ENCODE data around the gene ARHGAP4. TPM values are rescaled to one million over a fixed set of nuclear protein-coding genes. Genes with fewer than 3 reads are reported as not detected.
A peak's percentile ranks its signal among the peaks of the same experiment; 100 is the strongest.

ARHGAP4 gene
- total and polyA plus RNA-seq, 10 of the 15 experiments (the other 5 are each of a cell fraction or from before 2014, with no cell fraction given) = 0.71 to 120 (median 44.3) TPM

DNA sequence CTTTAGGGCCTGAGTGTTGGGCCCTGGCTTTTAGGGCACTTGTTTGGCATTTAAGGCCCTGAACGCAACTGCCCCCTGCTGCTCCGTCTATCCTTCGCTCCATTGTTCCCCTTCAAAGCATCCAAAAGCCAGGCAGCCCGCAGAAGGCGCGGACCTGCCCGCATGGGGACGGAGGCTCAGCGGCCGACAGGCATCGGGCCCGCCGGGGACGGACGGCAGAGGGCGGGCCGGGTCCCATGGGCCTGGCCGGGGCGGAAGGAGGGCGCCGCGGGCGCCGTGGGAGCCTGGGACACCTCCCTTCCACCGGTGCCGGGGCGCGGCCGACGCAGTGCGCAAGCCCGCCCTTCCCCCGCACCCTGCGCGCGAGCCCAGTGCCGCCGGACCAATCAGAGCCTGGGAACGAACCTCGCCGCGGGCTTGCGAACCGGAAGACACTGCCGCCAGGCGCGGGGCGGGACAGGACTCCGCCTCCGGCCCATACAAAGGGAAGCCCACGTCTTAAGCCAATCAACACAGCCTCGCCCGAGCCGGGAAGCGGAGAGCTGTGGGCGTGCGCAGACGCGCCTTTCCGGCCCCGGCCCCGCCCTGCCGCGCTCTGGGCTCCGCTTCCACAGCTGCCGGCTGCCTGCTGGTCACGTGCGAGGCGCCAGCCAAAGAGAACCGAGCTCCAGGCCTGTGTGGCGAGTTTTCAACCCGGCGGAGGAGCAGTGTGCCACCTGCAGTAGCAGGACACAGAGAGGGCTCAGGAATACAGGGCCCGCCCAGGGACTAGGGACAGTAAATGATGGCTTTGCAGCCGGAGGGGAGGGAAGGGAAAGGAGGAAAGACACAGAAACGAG, 2.1 kb upstream of the ARHGAP4 start (continued):
- TF ChIP-seq, protein P1, sequence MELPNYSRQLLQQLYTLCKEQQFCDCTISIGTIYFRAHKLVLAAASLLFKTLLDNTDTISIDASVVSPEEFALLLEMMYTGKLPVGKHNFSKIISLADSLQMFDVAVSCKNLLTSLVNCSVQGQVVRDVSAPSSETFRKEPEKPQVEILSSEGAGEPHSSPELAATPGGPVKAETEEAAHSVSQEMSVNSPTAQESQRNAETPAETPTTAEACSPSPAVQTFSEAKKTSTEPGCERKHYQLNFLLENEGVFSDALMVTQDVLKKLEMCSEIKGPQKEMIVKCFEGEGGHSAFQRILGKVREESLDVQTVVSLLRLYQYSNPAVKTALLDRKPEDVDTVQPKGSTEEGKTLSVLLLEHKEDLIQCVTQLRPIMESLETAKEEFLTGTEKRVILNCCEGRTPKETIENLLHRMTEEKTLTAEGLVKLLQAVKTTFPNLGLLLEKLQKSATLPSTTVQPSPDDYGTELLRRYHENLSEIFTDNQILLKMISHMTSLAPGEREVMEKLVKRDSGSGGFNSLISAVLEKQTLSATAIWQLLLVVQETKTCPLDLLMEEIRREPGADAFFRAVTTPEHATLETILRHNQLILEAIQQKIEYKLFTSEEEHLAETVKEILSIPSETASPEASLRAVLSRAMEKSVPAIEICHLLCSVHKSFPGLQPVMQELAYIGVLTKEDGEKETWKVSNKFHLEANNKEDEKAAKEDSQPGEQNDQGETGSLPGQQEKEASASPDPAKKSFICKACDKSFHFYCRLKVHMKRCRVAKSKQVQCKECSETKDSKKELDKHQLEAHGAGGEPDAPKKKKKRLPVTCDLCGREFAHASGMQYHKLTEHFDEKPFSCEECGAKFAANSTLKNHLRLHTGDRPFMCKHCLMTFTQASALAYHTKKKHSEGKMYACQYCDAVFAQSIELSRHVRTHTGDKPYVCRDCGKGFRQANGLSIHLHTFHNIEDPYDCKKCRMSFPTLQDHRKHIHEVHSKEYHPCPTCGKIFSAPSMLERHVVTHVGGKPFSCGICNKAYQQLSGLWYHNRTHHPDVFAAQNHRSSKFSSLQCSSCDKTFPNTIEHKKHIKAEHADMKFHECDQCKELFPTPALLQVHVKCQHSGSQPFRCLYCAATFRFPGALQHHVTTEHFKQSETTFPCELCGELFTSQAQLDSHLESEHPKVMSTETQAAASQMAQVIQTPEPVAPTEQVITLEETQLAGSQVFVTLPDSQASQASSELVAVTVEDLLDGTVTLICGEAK (IDR thresholded peaks at IDR 0.05; ENCODE audit: borderline replicate concordance) = peak; percentile 49; the same call in 1 of the 2 replicates
- peak; percentile 61; the same call in 1 of the 2 replicates for TF ChIP-seq TAF1 (IDR thresholded peaks at IDR 0.05; ENCODE audit: borderline replicate concordance, low read depth, low read length)
- TF ChIP-seq, protein P2, sequence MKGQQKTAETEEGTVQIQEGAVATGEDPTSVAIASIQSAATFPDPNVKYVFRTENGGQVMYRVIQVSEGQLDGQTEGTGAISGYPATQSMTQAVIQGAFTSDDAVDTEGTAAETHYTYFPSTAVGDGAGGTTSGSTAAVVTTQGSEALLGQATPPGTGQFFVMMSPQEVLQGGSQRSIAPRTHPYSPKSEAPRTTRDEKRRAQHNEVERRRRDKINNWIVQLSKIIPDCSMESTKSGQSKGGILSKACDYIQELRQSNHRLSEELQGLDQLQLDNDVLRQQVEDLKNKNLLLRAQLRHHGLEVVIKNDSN (IDR thresholded peaks at IDR 0.05; ENCODE audit: borderline replicate concordance, extremely low read length, insufficient read depth, low read depth, low read length) = peak; percentile 90
- no peak for TF ChIP-seq ESRRA (IDR thresholded peaks at IDR 0.05; ENCODE audit: low read length)
- TF ChIP-seq SRF (IDR thresholded peaks at IDR 0.05; ENCODE audit: low read depth in 2 of 2, low read length in 2 of 2) = peak; percentile 52 to 53; a peak in 2 of 4 replicates
- TF ChIP-seq CHD2 (IDR thresholded peaks at IDR 0.05; ENCODE audit: borderline replicate concordance, low read depth, low read length) = peak; percentile 53
- TF ChIP-seq, protein P3, sequence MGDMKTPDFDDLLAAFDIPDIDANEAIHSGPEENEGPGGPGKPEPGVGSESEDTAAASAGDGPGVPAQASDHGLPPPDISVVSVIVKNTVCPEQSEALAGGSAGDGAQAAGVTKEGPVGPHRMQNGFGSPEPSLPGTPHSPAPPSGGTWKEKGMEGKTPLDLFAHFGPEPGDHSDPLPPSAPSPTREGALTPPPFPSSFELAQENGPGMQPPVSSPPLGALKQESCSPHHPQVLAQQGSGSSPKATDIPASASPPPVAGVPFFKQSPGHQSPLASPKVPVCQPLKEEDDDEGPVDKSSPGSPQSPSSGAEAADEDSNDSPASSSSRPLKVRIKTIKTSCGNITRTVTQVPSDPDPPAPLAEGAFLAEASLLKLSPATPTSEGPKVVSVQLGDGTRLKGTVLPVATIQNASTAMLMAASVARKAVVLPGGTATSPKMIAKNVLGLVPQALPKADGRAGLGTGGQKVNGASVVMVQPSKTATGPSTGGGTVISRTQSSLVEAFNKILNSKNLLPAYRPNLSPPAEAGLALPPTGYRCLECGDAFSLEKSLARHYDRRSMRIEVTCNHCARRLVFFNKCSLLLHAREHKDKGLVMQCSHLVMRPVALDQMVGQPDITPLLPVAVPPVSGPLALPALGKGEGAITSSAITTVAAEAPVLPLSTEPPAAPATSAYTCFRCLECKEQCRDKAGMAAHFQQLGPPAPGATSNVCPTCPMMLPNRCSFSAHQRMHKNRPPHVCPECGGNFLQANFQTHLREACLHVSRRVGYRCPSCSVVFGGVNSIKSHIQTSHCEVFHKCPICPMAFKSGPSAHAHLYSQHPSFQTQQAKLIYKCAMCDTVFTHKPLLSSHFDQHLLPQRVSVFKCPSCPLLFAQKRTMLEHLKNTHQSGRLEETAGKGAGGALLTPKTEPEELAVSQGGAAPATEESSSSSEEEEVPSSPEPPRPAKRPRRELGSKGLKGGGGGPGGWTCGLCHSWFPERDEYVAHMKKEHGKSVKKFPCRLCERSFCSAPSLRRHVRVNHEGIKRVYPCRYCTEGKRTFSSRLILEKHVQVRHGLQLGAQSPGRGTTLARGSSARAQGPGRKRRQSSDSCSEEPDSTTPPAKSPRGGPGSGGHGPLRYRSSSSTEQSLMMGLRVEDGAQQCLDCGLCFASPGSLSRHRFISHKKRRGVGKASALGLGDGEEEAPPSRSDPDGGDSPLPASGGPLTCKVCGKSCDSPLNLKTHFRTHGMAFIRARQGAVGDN (IDR thresholded peaks at IDR 0.05) = peak; percentile 37; the same call in 1 of the 2 replicates
- TF ChIP-seq SREBF2 (IDR thresholded peaks at IDR 0.05; ENCODE audit: low read length) = no peak
- TF ChIP-seq, protein P4, sequence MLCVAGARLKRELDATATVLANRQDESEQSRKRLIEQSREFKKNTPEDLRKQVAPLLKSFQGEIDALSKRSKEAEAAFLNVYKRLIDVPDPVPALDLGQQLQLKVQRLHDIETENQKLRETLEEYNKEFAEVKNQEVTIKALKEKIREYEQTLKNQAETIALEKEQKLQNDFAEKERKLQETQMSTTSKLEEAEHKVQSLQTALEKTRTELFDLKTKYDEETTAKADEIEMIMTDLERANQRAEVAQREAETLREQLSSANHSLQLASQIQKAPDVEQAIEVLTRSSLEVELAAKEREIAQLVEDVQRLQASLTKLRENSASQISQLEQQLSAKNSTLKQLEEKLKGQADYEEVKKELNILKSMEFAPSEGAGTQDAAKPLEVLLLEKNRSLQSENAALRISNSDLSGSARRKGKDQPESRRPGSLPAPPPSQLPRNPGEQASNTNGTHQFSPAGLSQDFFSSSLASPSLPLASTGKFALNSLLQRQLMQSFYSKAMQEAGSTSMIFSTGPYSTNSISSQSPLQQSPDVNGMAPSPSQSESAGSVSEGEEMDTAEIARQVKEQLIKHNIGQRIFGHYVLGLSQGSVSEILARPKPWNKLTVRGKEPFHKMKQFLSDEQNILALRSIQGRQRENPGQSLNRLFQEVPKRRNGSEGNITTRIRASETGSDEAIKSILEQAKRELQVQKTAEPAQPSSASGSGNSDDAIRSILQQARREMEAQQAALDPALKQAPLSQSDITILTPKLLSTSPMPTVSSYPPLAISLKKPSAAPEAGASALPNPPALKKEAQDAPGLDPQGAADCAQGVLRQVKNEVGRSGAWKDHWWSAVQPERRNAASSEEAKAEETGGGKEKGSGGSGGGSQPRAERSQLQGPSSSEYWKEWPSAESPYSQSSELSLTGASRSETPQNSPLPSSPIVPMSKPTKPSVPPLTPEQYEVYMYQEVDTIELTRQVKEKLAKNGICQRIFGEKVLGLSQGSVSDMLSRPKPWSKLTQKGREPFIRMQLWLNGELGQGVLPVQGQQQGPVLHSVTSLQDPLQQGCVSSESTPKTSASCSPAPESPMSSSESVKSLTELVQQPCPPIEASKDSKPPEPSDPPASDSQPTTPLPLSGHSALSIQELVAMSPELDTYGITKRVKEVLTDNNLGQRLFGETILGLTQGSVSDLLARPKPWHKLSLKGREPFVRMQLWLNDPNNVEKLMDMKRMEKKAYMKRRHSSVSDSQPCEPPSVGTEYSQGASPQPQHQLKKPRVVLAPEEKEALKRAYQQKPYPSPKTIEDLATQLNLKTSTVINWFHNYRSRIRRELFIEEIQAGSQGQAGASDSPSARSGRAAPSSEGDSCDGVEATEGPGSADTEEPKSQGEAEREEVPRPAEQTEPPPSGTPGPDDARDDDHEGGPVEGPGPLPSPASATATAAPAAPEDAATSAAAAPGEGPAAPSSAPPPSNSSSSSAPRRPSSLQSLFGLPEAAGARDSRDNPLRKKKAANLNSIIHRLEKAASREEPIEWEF (IDR thresholded peaks at IDR 0.05; ENCODE audit: insufficient replicate concordance, low read depth, low read length) = no peak
- TF ChIP-seq TCF12 (IDR thresholded peaks at IDR 0.05; ENCODE audit: low read depth, low read length) = 0 out of 2 replicates have a peak, but pooled peaks have one; percentile 14
- peak; percentile 78 for TF ChIP-seq SP1 (IDR thresholded peaks at IDR 0.05; ENCODE audit: low read depth, low read length)
- peak; percentile 26; the same call in 1 of the 2 replicates for TF ChIP-seq RB1 (IDR thresholded peaks at IDR 0.05; ENCODE audit: borderline replicate concordance)
- peak; percentile 78 for TF ChIP-seq IKZF1 (conservative IDR thresholded peaks at IDR 0.05)

All from GM12878 (cell line).